Measurements from ENCODE around the gene TSEN15. TPM values are rescaled to one million over a fixed set of nuclear protein-coding genes. Genes with fewer than 3 reads are reported as not detected.
"Not testable (repeated sequence)": the region's sequence is repeated elsewhere in the genome, so short reads cannot be mapped to it uniquely, and the experiment has no call there.

TSEN15 gene
- polyA plus RNA-seq, 1 donor (not counting 4 experiments of a cell fraction or from before 2014, with no cell fraction given): 46.7 TPM

- no peak overlapping the region for H3K4me3 ChIP-seq (ENCODE audit: control insufficient read depth in 2 of 3, extremely low read depth in 1 of 3, insufficient read depth in 2 of 3, low read depth in 1 of 3, low read length in 3 of 3)
- H3K9me3 ChIP-seq (ENCODE audit: control insufficient read depth, low read depth, low read length): no peaks in the 10 kb centered on the region
- TF ChIP-seq CTCF (optimal IDR thresholded peaks at IDR 0.05 in 1 of 3, IDR thresholded peaks at IDR 0.05 in 1 of 3, conservative IDR thresholded peaks at IDR 0.05 in 1 of 3; ENCODE audit: extremely low read depth in 1 of 3, insufficient read depth in 2 of 3, low read length in 3 of 3): no peak
- no peak for TF ChIP-seq EZH2 (IDR thresholded peaks at IDR 0.05; ENCODE audit: low read length)
- no peaks in the 10 kb centered on the region for H3K9me1 ChIP-seq (ENCODE audit: control insufficient read depth, extremely low read depth, insufficient read depth, low read length)
- no peaks in the 10 kb centered on the region for H4K20me1 ChIP-seq (ENCODE audit: control insufficient read depth, extremely low read depth, insufficient read depth, low read length)
- no peak overlapping the region for H3K9ac ChIP-seq (ENCODE audit: control insufficient read depth, extremely low read depth, insufficient read depth, low read length)
- H2AFZ ChIP-seq (ENCODE audit: control insufficient read depth, low read length): no peak overlapping the region
- H3K36me3 ChIP-seq (ENCODE audit: control insufficient read depth in 2 of 2, extremely low read depth in 1 of 2, insufficient read depth in 2 of 2, low read length in 2 of 2): no peaks in the 10 kb centered on the region
- no peak overlapping the region for H3K27ac ChIP-seq (ENCODE audit: control insufficient read depth, insufficient read depth, low read length)
- dilution Hi-C loops (cut with MboI; ENCODE audit: extremely low pct_ligation_motif_present, low sequenced_read_pairs): no loop called here
- H3K27me3 ChIP-seq (ENCODE audit: control insufficient read depth, extremely low read depth, insufficient read depth, low read length): peaks cover 7% of the 10 kb centered on the region
- no peak overlapping the region for H3K4me2 ChIP-seq (ENCODE audit: control insufficient read depth, extremely low read depth, insufficient read depth, low read depth, low read length)
- DNase-seq (ENCODE audit: low read depth, low spot score) (no peak), FAIRE-seq (no peak)
- H3K4me1 ChIP-seq (ENCODE audit: control insufficient read depth, extremely low read depth, insufficient read depth, low read length): no peaks in the 10 kb centered on the region
- no peaks in the 10 kb centered on the region for H3K79me2 ChIP-seq (ENCODE audit: control insufficient read depth, insufficient read depth, low read length)
These were observed 6.7 kb upstream of the TSEN15 start for GRCh38 chr1:184044603-184045376.

GRCh38 chr1:184047541-184047940, 4.0 kb upstream of the TSEN15 start:
- H3K4me3 ChIP-seq (ENCODE audit: control insufficient read depth in 2 of 3, extremely low read depth in 1 of 3, insufficient read depth in 2 of 3, low read depth in 1 of 3, low read length in 3 of 3); DNase-seq (ENCODE audit: low read depth, low spot score); H3K9me1 ChIP-seq (ENCODE audit: control insufficient read depth, extremely low read depth, insufficient read depth, low read length); H3K27ac ChIP-seq (ENCODE audit: control insufficient read depth, insufficient read depth, low read length); H3K36me3 ChIP-seq (ENCODE audit: control insufficient read depth in 2 of 2, extremely low read depth in 1 of 2, insufficient read depth in 2 of 2, low read length in 2 of 2); H3K27me3 ChIP-seq (ENCODE audit: control insufficient read depth, extremely low read depth, insufficient read depth, low read length); H2AFZ ChIP-seq (ENCODE audit: control insufficient read depth, low read length); dilution Hi-C loops (cut with MboI; ENCODE audit: extremely low pct_ligation_motif_present, low sequenced_read_pairs); H3K4me1 ChIP-seq (ENCODE audit: control insufficient read depth, extremely low read depth, insufficient read depth, low read length); H3K79me2 ChIP-seq (ENCODE audit: control insufficient read depth, insufficient read depth, low read length); H3K9ac ChIP-seq (ENCODE audit: control insufficient read depth, extremely low read depth, insufficient read depth, low read length); H3K4me2 ChIP-seq (ENCODE audit: control insufficient read depth, extremely low read depth, insufficient read depth, low read depth, low read length); H4K20me1 ChIP-seq (ENCODE audit: control insufficient read depth, extremely low read depth, insufficient read depth, low read length); H3K9me3 ChIP-seq (ENCODE audit: control insufficient read depth, low read depth, low read length); FAIRE-seq: not testable (repeated sequence)

Measured in keratinocyte (primary cell).